Peyer's patch (tissue), 4 donors: ENCODE measurements around the gene CLDN6.

ENCODE experiments used
- POLR2A ChIP-seq, 2 donors: fragments of 450-650 bp; IDR thresholded peaks; one replicate each; pipeline ENCODE4 v1.5.1; 2017; ENCODE audit warnings: antibody characterized with exemption in 2 of 2, mild to moderate bottlenecking in 2 of 2, moderate library complexity in 2 of 2
- TF ChIP-seq, protein P1 (sequence below), 6 experiments: fragments of 450-650 bp in 4 of 6; fragments of 200-600 bp in 2 of 6; sonication (generic) in 1 of 6; IDR thresholded peaks; one replicate each; pipeline ENCODE4 v1.5.1; 2017 to 2019; ENCODE audit warnings: antibody characterized with exemption in 6 of 6, mild to moderate bottlenecking in 3 of 6, moderate library complexity in 1 of 6

GRCh38 chr16:3042376-3042775 lies 24.4 kb upstream of the CLDN6 start:
- TF ChIP-seq, protein P1, sequence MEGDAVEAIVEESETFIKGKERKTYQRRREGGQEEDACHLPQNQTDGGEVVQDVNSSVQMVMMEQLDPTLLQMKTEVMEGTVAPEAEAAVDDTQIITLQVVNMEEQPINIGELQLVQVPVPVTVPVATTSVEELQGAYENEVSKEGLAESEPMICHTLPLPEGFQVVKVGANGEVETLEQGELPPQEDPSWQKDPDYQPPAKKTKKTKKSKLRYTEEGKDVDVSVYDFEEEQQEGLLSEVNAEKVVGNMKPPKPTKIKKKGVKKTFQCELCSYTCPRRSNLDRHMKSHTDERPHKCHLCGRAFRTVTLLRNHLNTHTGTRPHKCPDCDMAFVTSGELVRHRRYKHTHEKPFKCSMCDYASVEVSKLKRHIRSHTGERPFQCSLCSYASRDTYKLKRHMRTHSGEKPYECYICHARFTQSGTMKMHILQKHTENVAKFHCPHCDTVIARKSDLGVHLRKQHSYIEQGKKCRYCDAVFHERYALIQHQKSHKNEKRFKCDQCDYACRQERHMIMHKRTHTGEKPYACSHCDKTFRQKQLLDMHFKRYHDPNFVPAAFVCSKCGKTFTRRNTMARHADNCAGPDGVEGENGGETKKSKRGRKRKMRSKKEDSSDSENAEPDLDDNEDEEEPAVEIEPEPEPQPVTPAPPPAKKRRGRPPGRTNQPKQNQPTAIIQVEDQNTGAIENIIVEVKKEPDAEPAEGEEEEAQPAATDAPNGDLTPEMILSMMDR (IDR thresholded peaks at IDR 0.05): no peak
- no peak for TF ChIP-seq POLR2A (IDR thresholded peaks at IDR 0.05)
